Heart left ventricle (tissue), 16 donors: ENCODE measurements around the gene DERL2. TPM values are rescaled to one million over a fixed set of nuclear protein-coding genes. Genes with fewer than 3 reads are reported as not detected.

Source experiments
- ATAC-seq, 4 donors: fragments of 200-7000 bp; cut with Tn5 transposase; one replicate each; pipeline ENCODE4 v1.9.1; 2020 to 2022; ENCODE audit warnings: moderate library complexity in 4 of 4, mild to moderate bottlenecking in 3 of 4, moderate number of reproducible peaks in 1 of 4
- DNase-seq, 5 donors: peaks; one replicate each; pipeline ENCODE4 v3.0.0-alpha.2; 2020
- H3K27ac ChIP-seq, 12 donors: fragments of 200-600 bp; sonication (generic) in 4 of 12; one replicate each; pipeline versions ENCODE4 v1.5.0 to v1.8.0; 2016 to 2022; ENCODE audit warnings: mild to moderate bottlenecking in 2 of 12
- H3K27me3 ChIP-seq, 9 donors: fragments of 200-600 bp; sonication (generic) in 2 of 9; one replicate each; pipeline versions ENCODE4 v1.5.1 to v1.8.0; 2016 to 2022; ENCODE audit warnings: mild to moderate bottlenecking in 3 of 9
- H3K36me3 ChIP-seq, 9 donors: fragments of 200-600 bp; sonication (generic) in 2 of 9; one replicate each; pipeline versions ENCODE4 v1.5.0 to v1.8.0; 2018 to 2022; ENCODE audit warnings: mild to moderate bottlenecking in 2 of 9
- H3K4me1 ChIP-seq, 12 donors: fragments of 200-600 bp; sonication (generic) in 4 of 12; one replicate each; pipeline versions ENCODE4 v1.5.0 to v1.8.0; 2016 to 2022; ENCODE audit warnings: mild to moderate bottlenecking in 3 of 12
- H3K4me3 ChIP-seq, 12 donors: fragments of 200-600 bp; sonication (generic) in 4 of 12; one replicate each; pipeline versions ENCODE4 v1.5.0 to v1.8.0; 2017 to 2022; ENCODE audit warnings: mild to moderate bottlenecking in 9 of 12, moderate library complexity in 4 of 12
- H3K9me3 ChIP-seq, 12 donors: fragments of 200-600 bp; sonication (generic) in 4 of 12; one replicate each; pipeline versions ENCODE4 v1.5.0 to v1.8.0; 2016 to 2022; ENCODE audit warnings: mild to moderate bottlenecking in 1 of 12
- POLR2A ChIP-seq, 2 donors: fragments of 450-650 bp; IDR thresholded peaks; one replicate each; pipeline ENCODE4 v1.6.1; 2017; ENCODE audit warnings: antibody characterized with exemption in 2 of 2, mild to moderate bottlenecking in 2 of 2, moderate library complexity in 2 of 2
- WGBS, 4 donors: extraction: QIAGEN DNeasy Blood & Tissue Kit in 2 of 4; methylation state at CpG; one replicate each; pipeline versions ENCODE4 v1.1.5 to v1.1.7; 2013 to 2018; 5-methylcytosine and 5-hydroxymethylcytosine counted together
- intact Hi-C, 10 donors: fragments of 100-400 bp; cut with DNase I; formaldehyde crosslinking; loops; one replicate each; pipeline versions ENCODE4 v1.11.1 to v1.14.2; 2022
- polyA plus RNA-seq, 2 donors: library from polyadenylated mRNA; stranded (reverse); fragments of 200-250 nt; gene quantifications; one replicate each; pipeline ENCODE4 v1.2.3, GENCODE V29; 2013
- total RNA-seq, 9 donors: library from RNA; depleted of rRNA in 2 of 9; stranded (reverse); fragments of >200 nt in 2 of 9; fragmentation: NEBNext Ultra II Directional in 3 of 9; extraction: Animal tissue kit (Norgen Biotek cat#: 25700) in 3 of 9; gene quantifications; one replicate each; pipeline versions ENCODE4 v1.1.0 to v1.2.4, GENCODE V29; 2016 to 2023
- TF ChIP-seq, protein P1 (sequence below), 12 donors: fragments of 200-600 bp; sonication (generic) in 4 of 12; IDR thresholded peaks; one replicate each; pipeline versions ENCODE4 v1.5.0 to v1.8.0; 2018 to 2022; ENCODE audit warnings: antibody characterized with exemption in 12 of 12, mild to moderate bottlenecking in 5 of 12
- donor health status: ischemic (EF 13 %, LVEDD 7.1; RV severe dilation, severe dysfunction).
- donor health status: healthy with polysubstance abuse.
- donor health status: DM: no; HTN: yes; CAD: no.
- donor health status: DM: no; HTN: no; CAD: no.
- donor health status: ischemic (EF 25% LVEDD 6.9; RV normal size, moderate dysfunction).
- donor health status: ischemic (EF 25% LVEDD 5.7; RV mildly dilated, moderate dysfunction).
- donor health status: healthy.
- donor health status: DM: yes; HTN: yes; CAD: no.
- donor health status: ischemic (EF 35%, LVEDD 5.7; RV mildly dilated, moderate dysfunction).
- donor health status: nonischemic (EF 11% LVEDD 7.7; RV severe dilation, severe dysfunction).
- donor health status: DM: yes; HTN: yes; CAD: no.
- donor health status: PGD.
- donor health status: ischemic (EF 29% LVEDD 5.4; RV normal size, mild dysfunction).
- donor health status: nonischemic (EF 23%, LVEDD 6.1; RV moderate dilation, normal function).

Gene DERL2
- total and polyA plus RNA-seq, 11 donors: 21.8 to 48.1 (median 29.6) TPM

GRCh38 chr17:5422505-5422904 lies 63.5 kb downstream of the DERL2 start:
- WGBS, 4 donors: 93 to 100% (median 95%) methylated on average over 2 of the region's 2 CpGs
- no peak for ATAC-seq
- H3K9me3 ChIP-seq: no peaks in the 10 kb centered on the region
- intact Hi-C loops: no loop called here
- no peak overlapping the region for H3K4me3 ChIP-seq
- no peak for DNase-seq
- H3K36me3 ChIP-seq: peaks cover 0 to 68% (median 62%) of the 10 kb centered on the region in 9 donors
- no peaks in the 10 kb centered on the region for H3K27me3 ChIP-seq
- TF ChIP-seq, protein P1, sequence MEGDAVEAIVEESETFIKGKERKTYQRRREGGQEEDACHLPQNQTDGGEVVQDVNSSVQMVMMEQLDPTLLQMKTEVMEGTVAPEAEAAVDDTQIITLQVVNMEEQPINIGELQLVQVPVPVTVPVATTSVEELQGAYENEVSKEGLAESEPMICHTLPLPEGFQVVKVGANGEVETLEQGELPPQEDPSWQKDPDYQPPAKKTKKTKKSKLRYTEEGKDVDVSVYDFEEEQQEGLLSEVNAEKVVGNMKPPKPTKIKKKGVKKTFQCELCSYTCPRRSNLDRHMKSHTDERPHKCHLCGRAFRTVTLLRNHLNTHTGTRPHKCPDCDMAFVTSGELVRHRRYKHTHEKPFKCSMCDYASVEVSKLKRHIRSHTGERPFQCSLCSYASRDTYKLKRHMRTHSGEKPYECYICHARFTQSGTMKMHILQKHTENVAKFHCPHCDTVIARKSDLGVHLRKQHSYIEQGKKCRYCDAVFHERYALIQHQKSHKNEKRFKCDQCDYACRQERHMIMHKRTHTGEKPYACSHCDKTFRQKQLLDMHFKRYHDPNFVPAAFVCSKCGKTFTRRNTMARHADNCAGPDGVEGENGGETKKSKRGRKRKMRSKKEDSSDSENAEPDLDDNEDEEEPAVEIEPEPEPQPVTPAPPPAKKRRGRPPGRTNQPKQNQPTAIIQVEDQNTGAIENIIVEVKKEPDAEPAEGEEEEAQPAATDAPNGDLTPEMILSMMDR (IDR thresholded peaks at IDR 0.05): no peak
- TF ChIP-seq POLR2A (IDR thresholded peaks at IDR 0.05): no peak
- peaks cover 5 to 32% (median 20%) of the 10 kb centered on the region in 12 donors for H3K4me1 ChIP-seq
- no peak overlapping the region for H3K27ac ChIP-seq

Other genes starting within 250 kb of the DERL2 start
- gene RABEP1, start 203.9 kb downstream of the DERL2 start, total RNA-seq: 10 to 100 TPM; 42.6 to 70.4 (median 54.1) TPM
- gene RABEP1, start 203.9 kb downstream of the DERL2 start, polyA plus RNA-seq: 10 to 100 TPM; 23.5 to 34.8 TPM
- gene NUP88, start 66.5 kb downstream of the DERL2 start, total RNA-seq: 10 to 100 TPM; 27.5 to 51.8 (median 35.9) TPM
- 10 to 100 TPM; 58.0 to 69.6 TPM for gene NUP88, start 66.5 kb downstream of the DERL2 start, polyA plus RNA-seq
- gene RPAIN, start 66.0 kb downstream of the DERL2 start, total RNA-seq: 10 to 100 TPM; 23.5 to 46.2 (median 29.0) TPM
- gene RPAIN, start 66.0 kb downstream of the DERL2 start, polyA plus RNA-seq: 10 to 100 TPM; 40.4 to 41.7 TPM
- gene C1QBP, start 47.0 kb downstream of the DERL2 start, total RNA-seq: 100 to 1,000 TPM; 108 to 159 (median 121) TPM
- gene C1QBP, start 47.0 kb downstream of the DERL2 start, polyA plus RNA-seq: 100 to 1,000 TPM; 150 to 173 TPM
- gene DHX33, start 17.2 kb downstream of the DERL2 start, total RNA-seq: 1 to 10 TPM; 4.7 to 8.6 (median 7.5) TPM
- gene DHX33, start 17.2 kb downstream of the DERL2 start, polyA plus RNA-seq: 1 to 10 TPM; 2.1 to 5.6 TPM
- gene MIS12, start 388 bp upstream of the DERL2 start, total RNA-seq: 10 to 100 TPM in 5 of 9 donors, 1 to 10 TPM in 4; 6.6 to 12.1 (median 11.0) TPM
- 10 to 100 TPM in 1 of 2 donors, 1 to 10 TPM in 1; 5.2 to 14.2 TPM for gene MIS12, start 388 bp upstream of the DERL2 start, polyA plus RNA-seq
- 10 to 100 TPM in 4 of 9 donors, 1 to 10 TPM in 5; 3.8 to 16.7 (median 8.8) TPM for gene NLRP1, start 98.3 kb upstream of the DERL2 start, total RNA-seq
- 10 to 100 TPM in 1 of 2 donors, 1 to 10 TPM in 1; 5.3 to 12.8 TPM for gene NLRP1, start 98.3 kb upstream of the DERL2 start, polyA plus RNA-seq